ENCODE measurements around the gene IL23R.

GRCh38 chr1:67192902-67193301, 26.6 kb downstream of the IL23R start:
- TF ChIP-seq CTCF (IDR thresholded peaks at IDR 0.05) = no peak
- TF ChIP-seq POLR2A (IDR thresholded peaks at IDR 0.05) = no peak
